Measurements from ENCODE around the gene SLC6A4.

GRCh38 chr17:30249460-30249859 is 14.0 kb upstream of the SLC6A4 start:
- TF ChIP-seq POLR2A (IDR thresholded peaks at IDR 0.05) = no peak
- TF ChIP-seq, protein P1, sequence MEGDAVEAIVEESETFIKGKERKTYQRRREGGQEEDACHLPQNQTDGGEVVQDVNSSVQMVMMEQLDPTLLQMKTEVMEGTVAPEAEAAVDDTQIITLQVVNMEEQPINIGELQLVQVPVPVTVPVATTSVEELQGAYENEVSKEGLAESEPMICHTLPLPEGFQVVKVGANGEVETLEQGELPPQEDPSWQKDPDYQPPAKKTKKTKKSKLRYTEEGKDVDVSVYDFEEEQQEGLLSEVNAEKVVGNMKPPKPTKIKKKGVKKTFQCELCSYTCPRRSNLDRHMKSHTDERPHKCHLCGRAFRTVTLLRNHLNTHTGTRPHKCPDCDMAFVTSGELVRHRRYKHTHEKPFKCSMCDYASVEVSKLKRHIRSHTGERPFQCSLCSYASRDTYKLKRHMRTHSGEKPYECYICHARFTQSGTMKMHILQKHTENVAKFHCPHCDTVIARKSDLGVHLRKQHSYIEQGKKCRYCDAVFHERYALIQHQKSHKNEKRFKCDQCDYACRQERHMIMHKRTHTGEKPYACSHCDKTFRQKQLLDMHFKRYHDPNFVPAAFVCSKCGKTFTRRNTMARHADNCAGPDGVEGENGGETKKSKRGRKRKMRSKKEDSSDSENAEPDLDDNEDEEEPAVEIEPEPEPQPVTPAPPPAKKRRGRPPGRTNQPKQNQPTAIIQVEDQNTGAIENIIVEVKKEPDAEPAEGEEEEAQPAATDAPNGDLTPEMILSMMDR (IDR thresholded peaks at IDR 0.05) = no peak
